K562 (cell line): ENCODE measurements around the gene ATP13A2. TPM values are rescaled to one million over a fixed set of nuclear protein-coding genes. Genes with fewer than 3 reads are reported as not detected.

Experiments used
- ATAC-seq: fragments of 200-7000 bp; cut with Tn5 transposase; 3 replicates; pipeline ENCODE4 v1.9.1; 2020; ENCODE audit warnings: moderate library complexity
- BruUV-seq: library from RNA; stranded (reverse); fragments of 400-500 nt; replicated peaks from 2 replicates; lab custom pipeline; 2021; lab: Mats Ljungman, UMichigan
- CTCF ChIA-PET: fragments of 300-600 bp; formaldehyde crosslinking; extraction: SDS; loops from one replicate; lab custom pipeline; 2021; ENCODE audit warnings: low intra/inter-chr PET ratio; lab: Yijun Ruan, JAX
- POLR2A ChIA-PET: fragments of 300-600, 350-650 bp; sonication (Branson Sonifier 250); formaldehyde crosslinking; extraction: SDS; loops from one replicate; lab custom pipeline; 2021; ENCODE audit warnings: antibody characterized with exemption, inconsistent platforms; lab: Yijun Ruan, JAX
- DNase-seq, 4 experiments: peaks; one replicate each; pipeline versions ENCODE4 v3.0.0 to v3.0.0-alpha.2; 2011 to 2018; ENCODE audit warnings: low spot score in 3 of 4, mixed read lengths in 3 of 4; ENCODE audit errors: extremely low read depth in 1 of 4
- FAIRE-seq: peaks from 2 replicates; lab custom pipeline; 2011; peaks lifted over from hg19 to GRCh38; lab: Jason Lieb, UNC
- H2AFZ ChIP-seq: 2 replicates; pipeline ENCODE4 v1.6.0; 2011; ENCODE audit warnings: low read depth, low read length, control low read depth, inconsistent platforms
- H3K27ac ChIP-seq: fragments of 200-600 bp; 3 replicates; pipeline ENCODE4 v1.8.0; 2011; ENCODE audit warnings: low read depth, mild to moderate bottlenecking, control low read depth, inconsistent platforms, low read length, moderate library complexity, mixed read lengths; ENCODE audit errors: extremely low read depth
- H3K27me3 ChIP-seq, 2 experiments: fragments of 300-600 bp in 1 of 2; 2 replicates in 1 of 2; 3 replicates in 1 of 2; pipeline versions ENCODE4 v1.6.0 to v1.8.0; 2011; ENCODE audit warnings: inconsistent platforms in 2 of 2, low read length in 2 of 2, mild to moderate bottlenecking in 1 of 2, mixed read lengths in 1 of 2, moderate library complexity in 1 of 2; ENCODE audit not compliant: control insufficient read depth in 2 of 2, insufficient read depth in 2 of 2
- H3K36me3 ChIP-seq: fragments of 300-600 bp; 3 replicates; pipeline ENCODE4 v1.8.0; 2011; ENCODE audit warnings: mild to moderate bottlenecking, low read length, inconsistent platforms; ENCODE audit not compliant: control insufficient read depth, insufficient read depth
- H3K4me1 ChIP-seq, 2 experiments: fragments of 200-600 bp in 1 of 2; replicated peaks in 1 of 2; 2 replicates in 1 of 2; 3 replicates in 1 of 2; pipeline versions ENCODE4 v1.5.1 to v1.8.0; 2011; ENCODE audit warnings: inconsistent platforms in 2 of 2, low read length in 2 of 2, mild to moderate bottlenecking in 1 of 2, mixed read lengths in 1 of 2, moderate library complexity in 1 of 2; ENCODE audit not compliant: control insufficient read depth in 2 of 2, insufficient read depth in 2 of 2
- H3K4me2 ChIP-seq: 2 replicates; pipeline ENCODE4 v1.6.1; 2011; ENCODE audit warnings: low read length, control low read depth, inconsistent platforms, mixed read lengths; ENCODE audit not compliant: insufficient read depth
- H3K4me3 ChIP-seq: fragments of 200-600 bp; sonication (generic), shearing (Covaris generic); 2 replicates; pipeline ENCODE4 v1.5.1; 2016; ENCODE audit warnings: control low read depth, inconsistent platforms
- H3K79me2 ChIP-seq: fragments of 200-600 bp; 3 replicates; pipeline ENCODE4 v1.8.0; 2011; ENCODE audit warnings: low read length, inconsistent platforms; ENCODE audit not compliant: control insufficient read depth, insufficient read depth
- H3K9ac ChIP-seq, 2 experiments: 2 replicates each; pipeline versions ENCODE4 v1.6.0 to v1.6.1; 2011; ENCODE audit warnings: low read depth in 2 of 2, low read length in 2 of 2, control low read depth in 1 of 2, inconsistent platforms in 1 of 2, mild to moderate bottlenecking in 1 of 2, mixed read lengths in 1 of 2; ENCODE audit not compliant: insufficient read depth in 1 of 2
- H3K9me1 ChIP-seq: one replicate; pipeline ENCODE4 v1.6.0; 2011; ENCODE audit warnings: inconsistent platforms, mild to moderate bottlenecking, low read length, moderate library complexity; ENCODE audit not compliant: control insufficient read depth, insufficient read depth
- H3K9me3 ChIP-seq: replicated peaks from 2 replicates; pipeline ENCODE4 v1.5.1; 2011; ENCODE audit warnings: low read depth, low read length, inconsistent platforms; ENCODE audit not compliant: control insufficient read depth, insufficient read depth
- H4K20me1 ChIP-seq: replicated peaks from 2 replicates; pipeline ENCODE4 v1.6.1; 2011; ENCODE audit warnings: low read length, inconsistent platforms, mixed read lengths; ENCODE audit not compliant: control insufficient read depth, insufficient read depth
- BDP1 ChIP-seq: IDR thresholded peaks from 3 replicates; pipeline ENCODE4 v1.6.1; 2011; ENCODE audit not compliant: insufficient read length, insufficient read depth
- GMEB1 ChIP-seq: fragments of 250-450 bp; sonication (Bioruptor Pico); IDR thresholded peaks from 2 replicates; pipeline ENCODE4 v1.4.0; 2020; ENCODE audit warnings: mild to moderate bottlenecking
- HEY1 ChIP-seq: fragments of 250-450 bp; sonication (Bioruptor Pico); IDR thresholded peaks from 2 replicates; pipeline ENCODE4 v1.5.0; 2020; ENCODE audit warnings: mild to moderate bottlenecking, moderate library complexity, borderline replicate concordance
- HMGN3 ChIP-seq: IDR thresholded peaks from 2 replicates; pipeline ENCODE4 v1.6.1; 2011; ENCODE audit warnings: borderline replicate concordance, low read depth, mild to moderate bottlenecking, mixed read lengths, low read length; ENCODE audit not compliant: insufficient read length; ENCODE audit errors: extremely low read depth
- ILK ChIP-seq: fragments of 450-650 bp; IDR thresholded peaks from 2 replicates; pipeline ENCODE4 v1.6.1; 2016; ENCODE audit warnings: missing genetic modification characterization, low read depth, mild to moderate bottlenecking, missing compliant biosample characterization, moderate library complexity, borderline replicate concordance
- PCBP2 ChIP-seq: fragments of 200-400 bp; formaldehyde crosslinking; IDR thresholded peaks from 2 replicates; pipeline ENCODE4 v1.6.1; 2018; ENCODE audit warnings: low read length, low read depth, mild to moderate bottlenecking, moderate library complexity; ENCODE audit not compliant: poor library complexity, severe bottlenecking
- RBM25 ChIP-seq: fragments of 200-400 bp; formaldehyde crosslinking; IDR thresholded peaks from 2 replicates; pipeline ENCODE4 v1.6.1; 2018; ENCODE audit warnings: low read length, low read depth, moderate library complexity; ENCODE audit not compliant: severe bottlenecking
- TCFL5 ChIP-seq: fragments of 250-450 bp; sonication (Bioruptor Pico); conservative IDR thresholded peaks from 2 replicates; pipeline ENCODE4 v1.6.1; 2021; ENCODE audit warnings: mild to moderate bottlenecking, moderate library complexity, matching md5 sums
- U2AF1 ChIP-seq: fragments of 200-400 bp; formaldehyde crosslinking; optimal IDR thresholded peaks from 2 replicates; pipeline ENCODE3; 2017; ENCODE audit warnings: mild to moderate bottlenecking, low read depth, low read length, moderate library complexity
- UBTF ChIP-seq, 2 experiments: IDR thresholded peaks; 2 replicates each; pipeline ENCODE4 v1.6.1; 2012; ENCODE audit warnings: improper control_type of control experiment in 2 of 2, low read depth in 2 of 2, low read length in 2 of 2, borderline replicate concordance in 1 of 2
- ZBTB8A ChIP-seq: fragments of 450-650 bp; IDR thresholded peaks from 2 replicates; pipeline ENCODE4 v1.6.1; 2018; ENCODE audit warnings: mild to moderate bottlenecking, moderate library complexity; ENCODE audit not compliant: partially characterized antibody
- ZKSCAN8 ChIP-seq: fragments of 200-800 bp; sonication (Bioruptor generic); IDR thresholded peaks from 2 replicates; pipeline ENCODE4 v1.6.1; 2016; ENCODE audit warnings: missing genetic modification characterization, missing compliant biosample characterization
- ZNF133 ChIP-seq: fragments of 250-450 bp; sonication (Bioruptor Pico); IDR thresholded peaks from 2 replicates; pipeline ENCODE4 v1.4.0; 2020; ENCODE audit warnings: mild to moderate bottlenecking
- ZNF232 ChIP-seq: sonication (generic); formaldehyde crosslinking; IDR thresholded peaks from 2 replicates; pipeline ENCODE4 v1.8.0; 2022; ENCODE audit warnings: mild to moderate bottlenecking, missing genetic modification reagents
- ZNF324 ChIP-seq: fragments of 250-450 bp; sonication (Bioruptor Pico); IDR thresholded peaks from 2 replicates; pipeline ENCODE4 v1.4.0; 2020; ENCODE audit warnings: mild to moderate bottlenecking
- ZNF830 ChIP-seq: fragments of 250-450 bp; sonication (Bioruptor Pico); IDR thresholded peaks from 2 replicates; pipeline ENCODE4 v1.5.0; 2021; ENCODE audit warnings: mild to moderate bottlenecking
- WGBS: fragments of 100-300 bp; shearing (Covaris generic); methylation state at CpG from one replicate; pipeline ENCODE4 v1.1.6; 2016; ENCODE audit warnings: low coverage, mixed read lengths; ENCODE audit not compliant: insufficient coverage; ENCODE audit errors: missing lambda C conversion rate; 5-methylcytosine and 5-hydroxymethylcytosine counted together
- in situ Hi-C: fragments of 300-500 bp; cut with MboI; formaldehyde crosslinking; loops from 4 replicates; pipeline ENCODE4 v1.15.0; 2018; ENCODE audit warnings: inconsistent platforms, mixed read lengths
- intact Hi-C: fragments of 100-400 bp; cut with micrococcal nuclease; formaldehyde crosslinking; loops from 2 replicates; pipeline ENCODE4 v1.14.2; 2022
- polyA plus RNA-seq, 8 experiments: library from polyadenylated mRNA; depleted of rRNA in 4 of 8; stranded (reverse) in 5 of 8; unstranded in 3 of 8; fragments of >200 nt; fragmentation: Nextera tagmentation in 2 of 8; fragmentation: Illumina TruSeq in 1 of 8; extraction: Ambion mirVana in 2 of 8; extraction: Trizol in 1 of 8; gene quantifications; 2 replicates each; pipeline versions ENCODE4 v1.2.1 to v1.2.3, GENCODE V29; 2011 to 2014; ENCODE audit warnings: inconsistent platforms in 1 of 8, missing spikeins in 1 of 8
- total RNA-seq, 7 experiments: library from RNA; depleted of rRNA in 6 of 7; stranded (reverse); fragments of >200 nt in 6 of 7; fragmentation: Illumina TruSeq in 2 of 7; extraction: Trizol in 2 of 7; gene quantifications; 2 replicates each; pipeline versions ENCODE4 v1.2.1 to v1.2.3, GENCODE V29; 2011 to 2021; ENCODE audit warnings: low replicate concordance in 1 of 7

ATP13A2 gene
- total and polyA plus RNA-seq, 9 of the 15 experiments (the other 6 are each of a cell fraction or from before 2014, with no cell fraction given), result 0.36 to 56.3 (median 16.3) TPM

GRCh38 chr1:16996845-16997244 is 14.9 kb downstream of the ATP13A2 start:
- H3K9me3 ChIP-seq, result no peaks in the 10 kb centered on the region
- peaks cover 11% of the 10 kb centered on the region; the same call in 1 of the 3 replicates for H3K36me3 ChIP-seq
- CTCF ChIA-PET, result no interaction called here
- DNase-seq (no peak), FAIRE-seq (no peak), ATAC-seq (no peak)
- H3K4me2 ChIP-seq, result no peak overlapping the region
- in situ Hi-C loops (no loop called here), intact Hi-C loops (no loop called here)
- H2AFZ ChIP-seq, result no peak overlapping the region
- H3K79me2 ChIP-seq, result no peaks in the 10 kb centered on the region
- WGBS, result 86% methylated on average over 14 of the region's 14 CpGs
- H3K4me1 ChIP-seq, result peaks cover 0 to 23% of the 10 kb centered on the region in 2 experiments; a peak in 1 of 5 replicates
- POLR2A ChIA-PET, result interaction anchor here (0.6 kb wide), 1 partner anchor 42 kb away, joined by 3 read pairs; no protein-coding TSS in a partner anchor
- no peak overlapping the region for H3K4me3 ChIP-seq
- TF ChIP-seq HMGN3 (no peak), ZKSCAN8 (CRISPR knock-in tag) (no peak), TCFL5 (no peak), ZNF232 (CRISPR knock-in tag) (no peak), ILK (tag) (no peak), ZNF324 (no peak), HEY1 (CRISPR knock-in tag) (no peak), UBTF (IDR thresholded peaks at IDR 0.05; ENCODE audit: borderline replicate concordance in 1 of 2, low read depth in 2 of 2, low read length in 2 of 2) (no peak), BDP1 (no peak), GMEB1 (CRISPR knock-in tag) (no peak), RBM25 (no peak), U2AF1 (no peak), ZNF830 (CRISPR knock-in tag) (no peak), ZNF133 (CRISPR knock-in tag) (no peak), ZBTB8A (no peak), PCBP2 (no peak)
- H3K9me1 ChIP-seq, result no peaks in the 10 kb centered on the region
- BruUV-seq, result no TSS peak
- H3K27ac ChIP-seq, result no peak overlapping the region
- H3K9ac ChIP-seq, result no peak overlapping the region
- no peaks in the 10 kb centered on the region for H4K20me1 ChIP-seq
- H3K27me3 ChIP-seq, result no peaks in the 10 kb centered on the region
